H1 (cell line): ENCODE measurements around the gene C7orf25. TPM values are rescaled to one million over a fixed set of nuclear protein-coding genes. Genes with fewer than 3 reads are reported as not detected.

Source experiments
- CTCF ChIA-PET: fragments of 300-600 bp; sonication (Branson Sonifier 250); formaldehyde crosslinking; loops from one replicate; lab custom pipeline; 2021; ENCODE audit not compliant: partially characterized antibody; lab: Charles Lee
- POLR2A ChIA-PET: fragments of 300-600 bp; sonication (Branson Sonifier 250); formaldehyde crosslinking; loops from one replicate; lab custom pipeline; 2021; ENCODE audit warnings: inconsistent platforms; ENCODE audit not compliant: partially characterized antibody; lab: Charles Lee
- DNase-seq, 2 experiments: peaks; one replicate each; pipeline versions ENCODE4 v3.0.0 to v3.0.0-alpha.2; 2010 to 2022; ENCODE audit warnings: low spot score in 2 of 2, low read depth in 1 of 2, mixed read lengths in 1 of 2
- FAIRE-seq: peaks from 2 replicates; lab custom pipeline; 2011; peaks lifted over from hg19 to GRCh38; lab: Jason Lieb, UNC
- H2AFZ ChIP-seq: 2 replicates; pipeline ENCODE4 v1.8.1; 2012; ENCODE audit warnings: low read length, inconsistent platforms
- H2AK5ac ChIP-seq: 2 replicates; pipeline ENCODE4 v1.6.1; 2013; ENCODE audit warnings: low read depth, low read length
- H2BK120ac ChIP-seq: replicated peaks from 2 replicates; pipeline ENCODE3; 2013; ENCODE audit warnings: low read depth, low read length, inconsistent platforms
- H2BK12ac ChIP-seq: 2 replicates; pipeline ENCODE4 v1.6.1; 2013; ENCODE audit warnings: low read depth, low read length
- H2BK15ac ChIP-seq: 2 replicates; pipeline ENCODE4 v1.6.1; 2013; ENCODE audit warnings: low read length
- H2BK20ac ChIP-seq: 2 replicates; pipeline ENCODE4 v1.6.1; 2013; ENCODE audit warnings: low read length
- H2BK5ac ChIP-seq: 2 replicates; pipeline ENCODE4 v1.6.1; 2013; ENCODE audit warnings: low read depth, low read length
- H3K14ac ChIP-seq: 2 replicates; pipeline ENCODE4 v1.6.1; 2013; ENCODE audit warnings: inconsistent platforms; ENCODE audit not compliant: insufficient read length
- H3K18ac ChIP-seq: 2 replicates; pipeline ENCODE4 v1.6.1; 2013; ENCODE audit warnings: low read length; ENCODE audit errors: extremely low read depth
- H3K23ac ChIP-seq: 2 replicates; pipeline ENCODE4 v1.6.1; 2013; ENCODE audit warnings: inconsistent platforms; ENCODE audit not compliant: insufficient read length
- H3K23me2 ChIP-seq: 2 replicates; pipeline ENCODE4 v1.6.1; 2013; ENCODE audit warnings: low read depth, low read length
- H3K27ac ChIP-seq: 2 replicates; pipeline ENCODE4 v1.6.1; 2011; ENCODE audit warnings: low read depth, low read length, inconsistent platforms
- H3K27me3 ChIP-seq, 4 experiments: replicated peaks in 1 of 4; 1 replicate in 1 of 4; 2 replicates in 3 of 4; pipeline versions ENCODE4 v1.6.1 to v1.8.1; 2011 to 2013; ENCODE audit warnings: low read length in 3 of 4, mild to moderate bottlenecking in 3 of 4, inconsistent platforms in 2 of 4, mixed read lengths in 2 of 4, moderate library complexity in 1 of 4; ENCODE audit not compliant: control insufficient read depth in 3 of 4, insufficient read depth in 3 of 4; ENCODE audit errors: extremely low read depth in 1 of 4
- H3K36me3 ChIP-seq, 4 experiments: 2 replicates each; pipeline versions ENCODE4 v1.6.1 to v1.8.1; 2011 to 2013; ENCODE audit warnings: mild to moderate bottlenecking in 4 of 4, low read length in 3 of 4, moderate library complexity in 2 of 4, control low read depth in 1 of 4, inconsistent platforms in 1 of 4; ENCODE audit not compliant: insufficient read depth in 4 of 4, control insufficient read depth in 2 of 4
- H3K4ac ChIP-seq: replicated peaks from 2 replicates; pipeline ENCODE3; 2013; ENCODE audit warnings: low read length, low read depth, mixed read lengths, inconsistent platforms; ENCODE audit not compliant: insufficient read length
- H3K4me1 ChIP-seq, 4 experiments: replicated peaks in 1 of 4; 1 replicate in 1 of 4; 2 replicates in 3 of 4; pipeline versions ENCODE4 v1.6.1 to v1.8.1; 2011 to 2013; ENCODE audit warnings: low read length in 3 of 4, inconsistent platforms in 2 of 4, mixed read lengths in 1 of 4; ENCODE audit not compliant: insufficient read depth in 4 of 4, control insufficient read depth in 3 of 4
- H3K4me2 ChIP-seq, 2 experiments: 2 replicates each; pipeline versions ENCODE4 v1.6.1 to v1.8.1; 2011 to 2013; ENCODE audit warnings: low read depth in 2 of 2, low read length in 2 of 2, control low read depth in 1 of 2, inconsistent platforms in 1 of 2, mild to moderate bottlenecking in 1 of 2; ENCODE audit not compliant: insufficient read depth in 1 of 2
- H3K4me3 ChIP-seq, 4 experiments: fragments of 200-600, 300-600 bp in 1 of 4; sonication (generic), shearing (Covaris generic), sonication (Bioruptor Twin) in 1 of 4; 2 replicates each; pipeline versions ENCODE4 v1.5.1 to v1.8.1; 2011 to 2016; ENCODE audit warnings: low read length in 4 of 4, low read depth in 3 of 4, control low read depth in 2 of 4, inconsistent platforms in 2 of 4, mild to moderate bottlenecking in 2 of 4, mixed read lengths in 1 of 4, moderate library complexity in 1 of 4; ENCODE audit not compliant: insufficient read depth in 2 of 4; ENCODE audit errors: extremely low read depth in 1 of 4
- H3K56ac ChIP-seq: replicated peaks from 2 replicates; pipeline ENCODE3; 2013; ENCODE audit warnings: low read depth, mild to moderate bottlenecking, mixed read lengths, low read length, inconsistent platforms; ENCODE audit not compliant: insufficient read length
- H3K79me1 ChIP-seq: 2 replicates; pipeline ENCODE4 v1.6.1; 2013; ENCODE audit warnings: low read depth, low read length, control low read depth
- H3K79me2 ChIP-seq, 2 experiments: 2 replicates each; pipeline versions ENCODE4 v1.6.1 to v1.8.1; 2012 to 2013; ENCODE audit warnings: low read length in 2 of 2, mild to moderate bottlenecking in 2 of 2, inconsistent platforms in 1 of 2; ENCODE audit not compliant: insufficient read depth in 2 of 2, control insufficient read depth in 1 of 2
- H3K9ac ChIP-seq, 4 experiments: replicated peaks in 1 of 4; 1 replicate in 1 of 4; 2 replicates in 3 of 4; pipeline versions ENCODE4 v1.6.1 to v1.8.1; 2011 to 2013; ENCODE audit warnings: low read depth in 3 of 4, low read length in 3 of 4, control low read depth in 2 of 4, mild to moderate bottlenecking in 2 of 4, moderate library complexity in 2 of 4, inconsistent platforms in 1 of 4; ENCODE audit errors: extremely low read depth in 1 of 4
- H3K9me3 ChIP-seq, 2 experiments: 2 replicates each; pipeline versions ENCODE4 v1.6.1 to v1.8.1; 2012 to 2013; ENCODE audit warnings: mild to moderate bottlenecking in 2 of 2, moderate library complexity in 2 of 2, control low read depth in 1 of 2, inconsistent platforms in 1 of 2, low read depth in 1 of 2, low read length in 1 of 2, mixed read lengths in 1 of 2; ENCODE audit not compliant: insufficient read depth in 2 of 2
- H4K20me1 ChIP-seq, 2 experiments: replicated peaks in 1 of 2; 2 replicates each; pipeline versions ENCODE3 to v1.8.1; 2011 to 2013; ENCODE audit warnings: inconsistent platforms in 2 of 2, low read length in 2 of 2, mild to moderate bottlenecking in 1 of 2; ENCODE audit not compliant: insufficient read depth in 2 of 2, control insufficient read depth in 1 of 2
- H4K5ac ChIP-seq: 2 replicates; pipeline ENCODE4 v1.6.1; 2013; ENCODE audit warnings: low read length, low read depth, mixed read lengths, inconsistent platforms; ENCODE audit not compliant: insufficient read length
- H4K8ac ChIP-seq: 2 replicates; pipeline ENCODE4 v1.8.0; 2013; ENCODE audit warnings: mild to moderate bottlenecking, moderate library complexity, low read length, inconsistent platforms; ENCODE audit not compliant: insufficient read depth; ENCODE audit errors: extremely low read depth
- H4K91ac ChIP-seq: replicated peaks from 2 replicates; pipeline ENCODE3; 2013; ENCODE audit warnings: low read length, mixed read lengths, inconsistent platforms; ENCODE audit not compliant: insufficient read length
- EZH2 ChIP-seq: fragments of 200-600 bp; sonication (generic); IDR thresholded peaks from 2 replicates; pipeline ENCODE4 v1.7.1; 2012; ENCODE audit warnings: low read depth, mild to moderate bottlenecking, moderate library complexity, low read length, inconsistent platforms; ENCODE audit not compliant: severe bottlenecking
- JUN ChIP-seq: IDR thresholded peaks from 2 replicates; pipeline ENCODE4 v1.6.1; 2011; ENCODE audit warnings: low read depth, mild to moderate bottlenecking, improper control_type of control experiment, low read length
- JUND ChIP-seq: IDR thresholded peaks from 2 replicates; pipeline ENCODE4 v1.6.1; 2011; ENCODE audit warnings: mild to moderate bottlenecking, improper control_type of control experiment, low read length
- NRF1 ChIP-seq: IDR thresholded peaks from 2 replicates; pipeline ENCODE4 v1.6.1; 2011; ENCODE audit warnings: mild to moderate bottlenecking, low read depth, low read length, improper control_type of control experiment
- RNF2 ChIP-seq: fragments of 200-900, 300-1000 bp; sonication (generic); IDR thresholded peaks from 2 replicates; pipeline ENCODE4 v1.7.1; 2016; ENCODE audit warnings: borderline replicate concordance, low read depth, mild to moderate bottlenecking, antibody characterized with exemption, low read length; ENCODE audit not compliant: poor library complexity, severe bottlenecking; ENCODE audit errors: missing control alignments
- TAF7 ChIP-seq: optimal IDR thresholded peaks from 2 replicates; pipeline ENCODE3; 2011; ENCODE audit warnings: low read depth, mild to moderate bottlenecking, inconsistent platforms, low read length, moderate library complexity, borderline replicate concordance
- WGBS, 2 experiments: shearing (Covaris generic) in 1 of 2; methylation state at CpG; one replicate each; pipeline versions ENCODE4 v1.1.6 to v1.1.7; 2013 to 2015; ENCODE audit warnings: low lambda C conversion rate in 2 of 2, mixed read lengths in 2 of 2, inconsistent platforms in 1 of 2, low coverage in 1 of 2, missing lambda C conversion rate in 1 of 2; ENCODE audit not compliant: insufficient replicate concordance in 2 of 2, insufficient coverage in 1 of 2, insufficient read length in 1 of 2; ENCODE audit errors: extremely low coverage in 1 of 2, missing lambda C conversion rate in 1 of 2; 5-methylcytosine and 5-hydroxymethylcytosine counted together
- polyA plus RNA-seq, 7 experiments: library from polyadenylated mRNA; depleted of rRNA in 3 of 7; stranded (reverse) in 5 of 7; unstranded in 2 of 7; fragments of >200 nt in 5 of 7; fragments of 200-250 nt in 2 of 7; gene quantifications; 1 replicate in 5 of 7; 2 replicates in 1 of 7; 4 replicates in 1 of 7; pipeline versions ENCODE4 v1.2.1 to v1.2.3, GENCODE V29; 2011 to 2013; ENCODE audit warnings: missing spikeins in 2 of 7, mixed read lengths in 2 of 7
- total RNA-seq: library from RNA; stranded (reverse); fragmentation: NEBNext Ultra II Directional; extraction: Animal tissue kit (Norgen Biotek cat#: 25700); gene quantifications from 2 replicates; pipeline ENCODE4 v1.2.1, GENCODE V29; 2021
- TF ChIP-seq, protein P1 (sequence below): IDR thresholded peaks from 2 replicates; pipeline ENCODE4 v1.6.1; 2011; ENCODE audit warnings: low read depth, mild to moderate bottlenecking, low read length; ENCODE audit not compliant: insufficient read depth

The C7orf25 gene
- total and polyA plus RNA-seq, 2 of the 8 experiments (the other 6 are each of a cell fraction or from before 2014, with no cell fraction given) = 0.70 to 4.5 TPM

DNA sequence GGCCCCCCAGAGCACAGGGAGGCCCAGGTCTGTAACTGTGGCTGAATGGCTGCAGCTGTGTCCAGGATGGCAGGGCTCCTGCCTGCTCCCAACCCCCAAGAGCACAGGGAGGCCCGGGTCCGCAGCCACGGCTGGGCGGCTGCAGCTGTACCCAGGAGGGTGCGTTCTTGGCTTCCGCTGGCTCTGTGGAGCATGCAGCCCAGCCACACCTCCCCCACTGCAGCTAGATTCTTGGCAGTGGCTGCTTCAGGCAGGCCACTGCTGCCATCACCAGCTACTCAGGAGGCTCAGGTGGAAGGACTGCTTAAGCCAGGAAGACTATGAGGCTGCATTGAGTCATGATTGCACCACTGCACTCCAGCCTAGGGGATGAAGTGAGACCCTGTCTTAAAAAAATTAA lies 27.9 kb downstream of the C7orf25 start:
- no peaks in the 10 kb centered on the region for H4K20me1 ChIP-seq
- ChIA-PET CTCF (interaction anchor here (2.2 kb wide), 2 partner anchors 941 to 943 kb away, joined by 5 to 8 read pairs; no protein-coding TSS in a partner anchor), POLR2A (no interaction called here)
- no peak overlapping the region for H3K9ac ChIP-seq
- H3K4me1 ChIP-seq = peaks cover 2 to 6% (median 4%) of the 10 kb centered on the region in 4 experiments; a peak in 6 of 7 replicates
- no peak overlapping the region for H2BK20ac ChIP-seq
- H3K4ac ChIP-seq = no peak overlapping the region
- no peak overlapping the region for H3K56ac ChIP-seq
- H4K91ac ChIP-seq = peak overlapping the region; percentile 85
- H3K9me3 ChIP-seq = peaks cover 6 to 10% of the 10 kb centered on the region in 2 experiments; a peak in 1 of 4 replicates
- no peak for FAIRE-seq
- no peaks in the 10 kb centered on the region for H3K79me1 ChIP-seq
- H2BK120ac ChIP-seq = no peak overlapping the region
- no peak overlapping the region for H3K18ac ChIP-seq
- peaks cover 13% of the 10 kb centered on the region for H3K23me2 ChIP-seq
- H3K4me3 ChIP-seq = no peak overlapping the region
- no peak overlapping the region for H3K14ac ChIP-seq
- no peak overlapping the region for H3K27ac ChIP-seq
- no peak overlapping the region for H2BK15ac ChIP-seq
- no peaks in the 10 kb centered on the region for H3K27me3 ChIP-seq
- no peaks in the 10 kb centered on the region; a peak in 1 of 8 replicates for H3K36me3 ChIP-seq
- H2AK5ac ChIP-seq = 0 out of 2 replicates have a peak overlapping the region, but pooled peaks have one; percentile 24
- H2BK5ac ChIP-seq = peak overlapping the region; percentile 71; the same call in 1 of the 2 replicates
- no peak for TF ChIP-seq TAF7
- no peak for TF ChIP-seq RNF2
- TF ChIP-seq, protein P1, sequence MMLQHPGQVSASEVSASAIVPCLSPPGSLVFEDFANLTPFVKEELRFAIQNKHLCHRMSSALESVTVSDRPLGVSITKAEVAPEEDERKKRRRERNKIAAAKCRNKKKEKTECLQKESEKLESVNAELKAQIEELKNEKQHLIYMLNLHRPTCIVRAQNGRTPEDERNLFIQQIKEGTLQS = no peak
- no peak for TF ChIP-seq EZH2
- TF ChIP-seq NRF1 = no peak
- TF ChIP-seq JUND = no peak
- no peak for TF ChIP-seq JUN
- H2AFZ ChIP-seq = no peak overlapping the region
- H3K79me2 ChIP-seq = no peaks in the 10 kb centered on the region
- H3K23ac ChIP-seq = no peak overlapping the region
- no peak overlapping the region for H4K8ac ChIP-seq
- DNase-seq = no peak
- H3K4me2 ChIP-seq = no peak overlapping the region
- no peak overlapping the region for H4K5ac ChIP-seq
- 92% methylated on average over 5 of the region's 6 CpGs; no CpG with 5 or more reads in 1 of the 2 experiments for WGBS, 2 experiments
- no peak overlapping the region for H2BK12ac ChIP-seq
